Bone marrow (tissue), 2 donors: ENCODE measurements around the gene GMFB.

Experiments
- DNase-seq, 2 donors: peaks; one replicate each; lab custom pipeline; 2025; lab: John Stamatoyannopoulos, UW

GMFB gene

DNA sequence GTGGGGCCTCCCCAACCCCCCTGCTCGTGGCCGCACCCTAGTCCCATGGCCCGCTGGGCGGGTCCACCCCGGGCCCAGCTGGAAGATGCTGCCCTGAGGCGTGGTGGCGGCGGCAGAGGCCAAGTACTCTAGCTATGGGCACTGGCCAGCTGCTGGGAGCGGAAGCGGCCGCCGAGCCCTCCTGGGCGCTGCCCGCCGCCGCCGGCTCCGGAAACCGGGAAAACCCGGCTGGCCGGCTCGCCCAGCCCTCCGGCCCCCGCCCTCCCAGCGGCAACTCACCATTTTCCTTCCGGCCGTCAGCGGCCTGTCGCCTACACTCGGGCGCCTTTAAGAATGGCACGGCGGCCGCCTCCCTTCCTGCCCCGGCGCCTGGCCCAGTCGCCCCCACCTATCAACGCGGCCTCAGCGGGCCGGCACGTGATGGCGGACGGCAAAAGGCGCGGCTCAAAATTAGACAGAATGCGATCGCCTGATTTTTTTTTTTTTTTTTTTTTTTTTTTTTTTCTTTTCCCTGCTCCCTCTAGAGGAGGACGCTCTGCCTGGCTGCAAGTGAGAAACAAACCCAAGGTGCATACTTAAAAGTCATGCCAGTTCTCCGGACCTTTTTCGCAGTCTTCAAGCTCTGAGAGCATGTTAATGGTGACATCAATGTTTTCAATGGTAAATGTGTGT is at the start of gene GMFB:
GMFB (minus strand) TSS at position 335 of the 672 bp plus-strand sequence; CDS start at position 282, 53 bp downstream.
- DNase-seq: peak; percentile 74 to 92

DNA sequence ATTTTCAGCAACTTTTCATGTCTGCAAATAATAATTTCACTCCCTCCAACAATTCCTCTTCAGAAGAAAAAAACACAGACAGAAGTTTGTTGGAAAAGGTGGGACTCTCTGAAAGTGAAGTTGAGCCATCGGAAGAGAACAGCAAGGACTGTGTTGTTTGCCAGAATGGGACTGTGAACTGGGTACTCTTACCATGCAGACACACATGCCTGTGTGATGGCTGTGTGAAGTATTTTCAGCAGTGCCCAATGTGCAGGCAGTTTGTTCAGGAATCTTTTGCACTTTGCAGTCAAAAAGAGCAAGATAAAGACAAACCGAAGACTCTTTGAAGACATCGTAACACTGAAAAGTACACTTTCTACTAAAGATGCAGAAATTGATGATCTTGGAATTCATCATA is 49.3 kb upstream of the GMFB start:
- no peak for DNase-seq

DNA sequence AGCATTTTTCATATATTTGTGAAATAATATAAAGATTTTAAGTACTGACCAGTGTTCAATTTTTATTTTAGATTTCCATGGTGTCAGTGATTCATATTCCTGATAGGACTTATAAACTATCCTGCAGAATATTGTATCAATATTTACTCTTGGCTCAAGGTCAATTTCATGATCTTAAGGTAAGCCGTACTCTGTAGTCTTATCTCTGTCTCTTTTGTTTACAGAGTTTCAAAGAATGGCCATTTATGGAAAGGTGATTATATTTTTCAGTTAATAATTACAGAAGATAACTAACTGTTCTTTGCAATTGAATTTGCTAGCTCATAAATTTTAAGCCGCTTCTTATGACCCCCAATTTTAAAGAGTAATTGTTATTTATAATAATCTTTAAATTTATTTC is 48.9 kb upstream of the GMFB start:
- DNase-seq: no peak

DNA sequence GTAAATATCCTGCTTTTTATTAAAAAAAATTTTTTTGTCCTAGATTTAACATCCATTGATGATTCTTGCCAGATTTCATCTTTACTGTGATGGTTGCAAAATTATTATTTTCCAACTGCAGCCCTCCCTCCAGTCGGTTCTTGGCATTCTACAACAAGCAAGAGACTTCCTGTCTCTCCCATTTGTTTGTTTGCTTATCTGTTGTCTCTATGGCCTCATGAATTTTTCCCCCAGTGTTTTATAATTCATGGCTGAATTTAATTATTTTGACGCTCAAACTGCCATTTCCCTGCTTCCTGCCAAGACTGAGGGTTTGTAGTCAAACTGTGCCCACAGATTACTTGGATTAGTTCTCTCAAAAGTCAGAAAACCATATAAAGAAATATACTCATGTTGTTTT is 46.9 kb upstream of the GMFB start:
- no peak for DNase-seq

DNA sequence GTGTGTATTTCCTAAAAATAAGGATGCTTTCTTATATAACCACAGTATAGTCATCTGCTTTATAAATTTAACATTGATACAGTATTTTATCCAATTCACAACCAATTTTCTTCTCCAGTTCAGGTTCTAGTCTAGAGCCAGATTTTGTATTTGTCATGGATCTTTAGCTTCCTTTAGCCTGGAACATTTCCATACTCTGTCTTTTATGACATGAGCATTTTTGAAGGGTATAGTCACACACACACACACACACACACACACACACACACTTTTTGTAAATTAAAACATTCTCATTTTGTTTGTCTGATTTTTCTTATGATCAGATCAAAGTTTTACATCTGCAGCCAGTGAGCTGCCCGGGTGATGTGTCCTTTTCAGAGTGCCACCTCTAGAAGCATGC is 46.3 kb upstream of the GMFB start:
- no peak for DNase-seq

DNA sequence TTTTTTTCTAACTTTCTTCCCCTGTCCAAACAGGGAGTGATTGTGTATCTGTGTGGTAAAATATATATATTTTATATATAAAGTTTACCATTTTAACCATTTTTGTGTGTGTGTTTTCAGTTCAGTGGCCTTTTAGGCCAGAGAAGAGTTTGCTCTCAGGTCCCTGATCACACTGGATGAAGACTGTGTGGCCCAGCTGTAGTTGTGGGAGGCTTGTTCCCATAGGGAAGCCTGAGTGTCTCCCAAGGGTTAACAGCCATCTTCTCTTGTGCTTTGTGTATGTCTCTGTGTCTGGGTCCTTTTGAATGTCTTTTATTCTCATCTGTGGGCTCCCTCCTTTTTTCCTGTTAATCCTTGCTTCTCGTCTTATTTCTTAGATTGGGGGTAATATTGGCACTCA is 44.3 kb upstream of the GMFB start:
- DNase-seq: no peak

DNA sequence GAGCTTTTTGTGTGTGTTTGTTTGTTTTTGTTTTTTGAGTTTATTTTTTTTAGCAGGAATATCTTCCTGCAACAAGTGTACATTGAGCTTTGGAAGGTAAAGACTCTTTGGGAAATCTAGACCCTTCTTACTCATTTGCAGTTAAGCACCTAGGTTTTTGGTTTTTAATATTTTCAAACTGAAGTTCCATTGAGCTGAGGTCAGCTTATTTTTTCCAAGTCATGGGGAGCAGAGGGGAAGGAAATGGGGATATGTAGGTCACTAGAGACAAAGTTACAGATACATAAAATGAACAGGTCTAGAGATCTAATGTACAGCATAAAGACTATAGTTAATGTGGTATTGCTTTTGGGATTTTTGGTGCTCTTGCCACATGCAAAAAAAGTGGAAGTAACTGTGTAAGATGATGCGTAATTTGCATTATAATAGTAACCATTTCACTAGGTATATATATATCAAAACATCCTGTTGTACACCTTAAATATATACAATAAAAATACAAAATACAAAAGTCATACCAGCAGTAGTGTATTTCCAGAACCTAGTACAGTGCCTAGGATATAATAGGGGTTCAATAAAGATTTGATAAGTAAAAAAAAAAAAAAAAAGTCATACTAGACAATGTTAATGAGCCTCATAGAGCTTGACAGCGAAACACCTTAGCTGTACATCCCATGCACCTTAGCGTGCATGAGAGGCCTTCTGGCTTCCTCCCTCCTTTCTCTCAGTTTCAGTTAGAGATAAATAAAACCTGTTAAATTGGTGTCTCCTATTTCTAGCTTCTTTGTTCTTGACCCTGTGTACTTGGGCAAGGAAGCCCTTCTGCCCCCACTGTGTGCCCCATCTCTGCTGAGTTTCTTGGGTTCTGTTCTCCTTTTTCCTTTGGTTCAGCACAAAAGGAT is 43.6 kb upstream of the GMFB start:
- no peak for DNase-seq

DNA sequence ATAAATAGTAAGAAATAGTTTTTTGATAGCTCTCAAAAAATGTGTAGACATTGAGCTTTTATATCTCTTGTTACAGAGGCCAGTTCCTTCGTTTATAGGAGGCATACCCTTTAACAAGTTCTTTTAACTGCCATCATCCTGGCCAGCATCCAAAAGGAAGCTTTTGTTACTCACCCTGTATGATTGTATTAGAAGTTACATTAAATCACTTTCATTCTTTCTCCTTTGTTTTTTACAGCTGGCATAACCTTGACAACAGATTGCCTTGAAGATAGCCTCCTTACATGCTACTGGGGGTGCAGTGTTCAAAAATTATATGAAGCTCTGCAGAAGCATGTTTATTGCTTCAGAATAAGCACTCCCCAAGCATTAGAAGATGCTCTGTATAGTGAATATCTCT is 41.0 kb upstream of the GMFB start:
- no peak for DNase-seq

DNA sequence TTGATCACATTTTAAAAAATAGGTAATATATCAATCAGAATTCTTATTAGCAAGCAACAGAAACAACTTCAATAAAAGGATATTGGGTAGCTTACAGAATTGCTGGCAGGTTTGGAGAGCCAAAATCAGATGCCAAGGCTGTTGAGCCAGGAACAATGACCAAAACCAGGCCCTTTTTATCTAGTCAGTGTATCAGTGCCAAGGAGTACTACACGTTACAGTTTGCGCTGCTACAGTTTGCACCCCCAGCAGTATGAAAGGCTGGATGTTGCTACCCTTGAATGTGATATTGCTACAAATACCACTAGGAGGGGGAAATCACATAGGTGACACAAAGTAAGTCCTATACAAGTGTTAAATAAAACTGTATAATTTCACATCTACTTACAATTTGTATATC is 40.2 kb upstream of the GMFB start:
- no peak for DNase-seq

DNA sequence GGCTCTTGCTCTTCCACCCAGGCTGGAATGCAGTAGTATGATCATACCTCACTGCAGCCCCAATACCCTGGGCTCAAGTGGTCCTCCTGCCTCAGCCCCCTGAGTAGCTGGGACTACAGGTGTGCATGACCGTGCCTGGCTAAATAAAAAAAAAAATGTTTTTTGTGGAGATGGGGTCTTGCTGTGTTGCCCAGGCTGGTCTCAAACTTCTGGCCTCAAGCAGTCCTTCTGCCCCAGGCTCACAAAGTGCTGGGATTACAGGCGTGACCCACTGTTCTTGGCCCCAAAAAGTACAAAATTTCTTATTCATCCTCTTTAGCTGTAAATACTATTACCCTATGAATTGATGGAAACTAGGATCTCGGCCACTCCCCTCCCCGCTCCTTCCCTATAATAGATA is 35.6 kb upstream of the GMFB start:
- DNase-seq: no peak

DNA sequence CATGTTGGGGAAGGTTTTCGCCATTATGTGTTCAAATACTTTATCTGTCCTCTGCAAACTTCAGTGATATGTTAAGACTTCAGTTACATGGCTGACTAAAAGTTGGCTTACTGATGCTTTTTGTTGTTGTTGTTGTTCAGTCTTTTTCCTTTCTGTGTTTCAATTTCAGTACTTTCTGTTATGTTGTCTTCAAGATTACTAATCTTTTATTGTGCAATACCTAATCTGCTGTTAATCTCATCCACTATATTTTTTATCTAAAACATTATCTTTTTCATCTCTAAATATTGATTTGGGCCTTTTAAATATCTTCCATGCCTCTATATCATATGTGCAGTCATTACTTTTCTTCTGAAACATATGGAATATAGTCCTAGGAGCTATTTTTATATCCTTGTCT is 27.9 kb upstream of the GMFB start:
- no peak for DNase-seq

DNA sequence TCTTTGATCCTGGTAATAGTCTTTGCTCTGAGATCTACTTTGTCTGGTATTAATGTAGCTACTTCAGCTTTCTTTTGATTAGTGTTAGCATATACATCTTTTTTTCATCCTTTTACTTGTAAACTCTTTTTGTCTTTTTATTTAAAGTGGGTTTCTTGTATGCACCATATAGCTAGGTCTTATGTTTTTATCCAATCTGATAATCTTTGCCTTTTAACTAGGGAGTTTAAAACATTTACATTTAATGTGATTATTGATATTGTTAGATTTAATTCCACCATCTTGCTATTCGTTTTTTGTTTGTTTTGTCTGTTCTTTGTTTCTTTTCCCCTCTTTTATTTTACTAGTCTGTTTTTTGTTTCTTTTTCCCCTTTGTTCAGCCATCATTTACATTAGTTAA is 26.9 kb upstream of the GMFB start:
- no peak for DNase-seq

DNA sequence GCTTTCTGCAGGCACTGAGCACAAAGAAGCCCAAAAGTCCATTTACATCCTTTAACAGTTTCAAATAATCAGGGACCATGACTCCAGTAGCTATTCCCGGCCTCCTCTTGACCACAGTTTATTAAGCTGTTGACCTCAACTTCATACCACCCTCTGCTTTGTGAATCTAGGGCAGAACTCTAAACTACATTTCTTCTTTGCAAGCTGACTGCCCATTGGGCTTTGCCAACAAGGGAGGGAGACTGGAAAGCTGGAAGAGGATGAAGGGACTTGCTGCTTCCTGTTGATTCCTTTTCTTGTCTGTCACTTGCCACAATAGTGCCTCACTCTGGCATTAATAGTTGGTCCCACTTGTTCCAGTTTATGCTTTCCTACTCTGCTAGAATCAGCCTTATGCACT is 23.6 kb upstream of the GMFB start:
- DNase-seq: no peak

DNA sequence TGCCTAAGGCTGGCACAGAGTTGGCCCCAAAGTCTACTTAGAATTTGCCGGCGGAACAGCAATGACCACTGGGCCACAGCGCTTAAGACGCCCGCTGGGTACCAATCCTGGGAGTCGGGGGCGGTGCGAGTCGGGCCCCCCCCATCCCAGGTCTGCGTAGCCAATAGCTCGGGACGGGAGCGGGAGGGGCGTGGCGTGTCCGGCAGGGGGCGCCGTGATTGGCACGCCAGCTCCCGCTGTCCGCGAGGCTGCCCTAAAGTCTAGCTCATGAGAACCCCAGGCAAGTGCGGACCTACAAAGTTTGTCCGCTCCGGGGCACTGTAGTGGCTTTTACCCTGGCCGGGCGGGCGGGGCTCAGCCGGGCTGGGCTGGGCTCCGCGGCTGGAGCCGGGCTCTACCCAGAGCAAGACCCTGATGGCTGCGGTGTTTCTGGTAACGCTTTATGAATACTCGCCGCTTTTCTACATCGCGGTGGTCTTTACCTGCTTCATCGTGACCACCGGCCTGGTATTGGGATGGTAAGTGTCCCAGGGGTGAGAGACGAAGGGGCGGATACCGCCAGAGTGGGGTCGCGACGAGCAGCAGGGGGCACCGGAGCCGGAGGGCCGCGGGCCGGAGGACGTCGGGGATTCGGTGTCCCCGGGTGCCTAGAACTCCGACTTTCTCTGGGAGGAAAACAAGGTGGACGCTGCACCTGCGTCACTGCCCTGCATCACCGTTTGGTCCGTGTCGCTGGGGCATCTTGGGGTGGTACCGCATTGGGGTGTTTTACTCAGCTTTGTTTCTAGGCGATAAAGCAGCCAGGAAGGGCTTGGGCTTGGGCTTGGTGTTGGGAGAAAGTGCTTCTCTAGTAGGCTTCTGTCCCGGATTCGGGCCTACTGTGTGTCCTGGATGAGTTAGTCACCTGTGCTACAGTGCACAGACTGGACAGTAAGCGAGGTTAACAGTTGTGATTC is 21.0 kb upstream of the GMFB start, which contains the start of gene CGRRF1:
CGRRF1 (plus strand) TSS at position 361 of the 956 bp plus-strand sequence; CDS start at position 415, 54 bp downstream.
- peak; percentile 86 to 94 for DNase-seq

DNA sequence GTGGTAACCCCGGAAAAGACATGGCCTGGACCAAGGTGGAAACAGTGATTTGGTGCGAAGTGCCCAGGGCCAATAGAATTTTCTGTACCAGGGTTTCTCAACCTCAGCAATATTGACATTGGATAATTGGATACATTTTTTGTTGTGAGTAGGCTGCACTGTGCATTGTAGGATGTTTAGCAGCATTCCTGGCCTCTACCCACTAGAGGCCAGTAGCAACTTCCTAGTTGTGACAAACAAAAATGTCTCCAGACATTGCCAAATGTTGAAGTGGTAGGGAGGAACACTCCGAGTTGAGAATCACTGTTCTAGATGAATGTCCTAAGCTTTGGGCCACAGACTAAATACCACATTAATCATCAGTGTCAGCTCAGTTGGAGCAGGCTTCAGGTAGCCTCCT is 14.7 kb upstream of the GMFB start:
- DNase-seq: no peak

DNA sequence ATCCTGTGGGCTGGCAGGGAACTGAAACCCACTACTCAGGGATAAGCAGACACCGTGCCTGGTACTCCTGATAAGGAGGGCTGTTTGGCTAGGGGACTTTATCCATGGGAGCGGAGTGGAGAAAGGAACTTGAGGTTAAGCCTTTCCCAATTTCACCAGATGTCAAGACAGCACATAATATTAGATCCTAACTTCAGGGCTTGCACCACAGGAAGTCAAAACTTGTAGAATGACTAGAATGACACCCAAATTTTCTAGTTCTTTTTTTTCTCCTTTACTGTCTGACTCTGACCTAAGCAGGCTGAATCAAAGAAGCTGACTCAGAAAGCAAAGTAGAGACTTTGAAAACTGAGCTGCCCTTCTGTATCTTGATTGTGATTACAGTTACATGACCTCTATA is 13.8 kb upstream of the GMFB start:
- DNase-seq: no peak

DNA sequence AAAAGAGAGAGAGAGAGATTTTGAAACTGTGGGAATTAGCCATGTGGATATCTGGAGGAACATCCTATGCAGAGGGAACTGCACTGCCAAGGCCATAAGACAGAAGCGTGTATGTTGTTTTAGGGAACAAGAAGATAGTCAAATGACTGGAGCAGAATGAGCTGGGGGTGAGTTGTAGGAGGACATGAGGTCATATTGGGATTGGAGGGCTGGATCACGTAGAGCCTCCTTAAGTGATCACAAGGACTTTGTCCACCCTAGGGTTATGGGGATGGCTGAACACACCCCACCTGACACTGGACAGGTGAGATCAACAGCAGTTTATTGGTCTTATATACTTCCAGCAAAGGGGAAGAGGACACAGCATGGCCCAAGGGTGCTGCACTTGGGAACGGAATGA is 12.7 kb upstream of the GMFB start:
- no peak for DNase-seq

DNA sequence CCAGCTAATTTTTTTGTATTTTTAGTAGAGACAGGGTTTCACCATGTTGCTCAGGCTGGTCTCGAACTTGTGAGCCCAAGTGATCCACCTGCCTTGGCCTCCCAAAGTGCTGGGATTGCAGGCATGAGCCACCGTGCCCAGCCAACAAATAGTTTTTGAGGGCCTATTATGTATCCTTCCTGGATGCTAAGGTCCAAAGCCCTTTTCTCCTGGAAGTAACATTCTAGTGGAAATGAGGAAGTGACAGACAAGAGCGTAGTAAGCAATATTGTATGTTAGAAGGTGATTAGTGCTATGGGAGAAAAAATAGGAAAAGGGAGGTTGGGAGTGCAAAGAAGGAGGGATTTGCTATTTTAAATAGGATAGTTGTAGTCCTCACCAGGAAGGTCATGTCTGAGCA is 12.0 kb upstream of the GMFB start:
- DNase-seq: no peak

DNA sequence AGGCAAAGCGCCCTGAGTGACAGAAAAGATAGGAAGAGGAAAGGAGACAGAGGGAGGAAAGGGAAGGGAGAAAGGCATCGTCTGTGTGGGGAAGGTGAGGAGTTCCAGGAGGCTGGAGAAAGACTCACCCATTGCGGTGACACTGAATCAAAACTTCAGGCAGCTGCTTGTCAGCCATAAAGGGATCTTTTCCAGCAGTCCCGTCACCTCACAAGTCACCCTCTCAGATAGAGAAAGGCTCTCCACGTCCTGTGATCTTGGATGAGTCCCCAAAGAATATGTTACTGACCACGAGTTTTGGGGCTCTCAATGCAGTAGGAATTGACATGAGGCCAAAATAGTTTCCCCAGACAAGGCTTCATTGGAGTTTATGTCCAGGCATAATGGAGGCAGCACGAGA is 9.8 kb upstream of the GMFB start:
- no peak for DNase-seq

DNA sequence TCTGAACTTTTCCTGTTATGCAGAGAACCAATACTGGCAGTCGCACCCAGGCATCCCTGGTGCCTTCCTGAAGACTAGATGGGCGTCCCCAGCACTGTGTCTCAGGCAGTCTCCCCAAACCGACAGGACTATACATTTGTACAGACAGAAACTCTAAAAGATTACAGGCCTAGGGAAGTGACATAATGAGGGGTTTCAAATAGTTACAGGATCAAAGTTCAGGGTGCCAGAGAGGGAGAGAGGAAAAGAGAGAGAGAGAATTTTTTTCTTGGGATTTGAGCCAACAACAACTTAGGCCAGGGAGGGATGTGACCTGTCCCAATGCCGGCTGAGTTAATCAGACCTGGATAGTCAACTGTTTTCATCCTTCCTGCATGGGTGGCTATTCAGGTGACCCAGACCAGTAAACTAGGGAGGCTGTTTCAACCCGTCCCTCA is 9.3 kb upstream of the GMFB start:
- DNase-seq: no peak

DNA sequence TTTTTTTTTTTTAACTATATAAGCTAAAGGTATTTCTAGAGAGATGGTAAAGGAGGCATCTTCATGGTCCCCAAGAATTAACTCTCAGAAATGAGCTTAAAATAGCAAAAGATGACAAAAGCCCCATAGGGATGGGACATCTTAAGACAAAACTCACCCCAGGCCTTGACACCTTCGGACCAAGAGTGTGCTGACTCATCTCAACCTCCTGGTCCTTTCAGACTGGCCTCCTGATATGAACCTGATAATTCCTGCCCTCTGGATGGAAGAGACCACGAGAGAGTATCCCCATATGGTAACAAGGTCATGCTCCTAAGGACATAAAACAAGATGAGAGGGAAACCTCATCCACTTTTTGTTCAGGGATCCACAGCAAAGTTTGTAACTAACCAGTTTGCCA is 8.4 kb upstream of the GMFB start:
- no peak for DNase-seq

DNA sequence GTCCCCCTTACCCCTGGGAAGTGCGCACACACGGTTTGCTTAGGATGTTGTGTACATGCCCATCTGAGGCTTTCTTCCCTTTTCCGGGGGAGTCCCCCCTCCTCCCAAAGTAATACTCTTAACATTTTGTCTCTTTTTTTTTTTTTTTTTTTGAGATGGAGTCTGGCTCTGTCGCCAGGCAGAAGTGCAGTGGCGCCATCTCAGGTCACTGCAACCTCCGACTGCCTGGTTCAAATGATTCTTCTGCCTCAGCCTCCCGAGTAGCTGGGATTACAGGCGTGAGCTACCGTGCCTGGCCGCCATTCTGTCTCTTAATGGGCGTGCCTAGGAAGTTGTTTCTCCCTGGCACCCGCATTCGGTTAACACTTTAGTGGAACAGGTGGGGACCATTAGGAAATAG is 4.5 kb upstream of the GMFB start:
- DNase-seq: no peak
